HG02678 (cell line): Measurements from ENCODE around the gene MEAF6.
A peak's percentile ranks its signal among the peaks of the same experiment; 100 is the strongest.
"Not testable (repeated sequence)": the region's sequence is repeated elsewhere in the genome, so short reads cannot be mapped to it uniquely, and the experiment has no call there.

Experiments
- ATAC-seq: cut with Tn5 transposase; IDR thresholded peaks from one replicate; pipeline ENCODE4 v1.9.1; 2021; ENCODE audit warnings: mild to moderate bottlenecking, moderate library complexity; ENCODE audit not compliant: unreplicated experiment

The MEAF6 gene

DNA sequence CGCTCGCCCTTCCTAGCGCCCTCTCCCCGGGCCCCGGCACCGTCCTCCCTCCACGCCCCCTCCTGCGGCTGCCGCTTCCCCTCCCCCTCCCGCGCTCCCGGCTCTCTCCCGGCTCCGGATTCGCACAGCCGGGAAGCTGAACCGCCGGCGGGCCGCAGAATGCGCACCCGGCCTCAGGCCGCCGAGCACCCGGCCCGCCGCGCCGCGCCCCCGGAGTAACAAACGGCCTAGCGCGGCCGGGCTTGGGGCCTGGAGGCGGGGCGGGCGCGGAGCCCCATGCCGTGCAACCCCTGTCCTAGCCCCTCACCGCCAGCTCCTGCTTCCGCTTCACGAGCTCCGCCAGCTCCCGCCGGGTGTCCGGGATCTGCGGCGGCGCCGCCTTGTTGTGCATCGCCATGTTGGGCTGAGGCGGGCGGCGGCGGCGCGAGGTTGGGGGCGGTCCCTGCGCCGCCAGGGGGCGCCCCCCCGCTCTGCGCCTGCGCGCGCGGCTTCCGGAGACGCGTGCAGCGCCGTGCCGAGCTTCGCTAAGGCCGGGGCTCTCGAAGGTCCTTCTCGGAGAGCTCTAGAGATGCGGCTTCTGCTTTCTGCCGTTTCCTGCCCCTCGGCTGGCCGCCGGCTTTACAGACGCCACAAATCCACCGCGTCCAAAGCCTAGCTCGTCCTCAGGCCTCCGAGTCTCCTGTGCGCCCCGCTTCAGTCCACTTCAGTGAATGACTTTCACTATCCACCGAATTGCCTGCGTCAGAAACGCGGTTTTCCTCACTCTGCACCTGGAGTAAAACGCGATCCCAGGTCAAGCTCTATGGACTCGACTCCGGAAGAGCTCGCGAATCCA is at the start of gene MEAF6:
Gene MEAF6, minus strand, starts transcription at position 417 of the 835 bp plus-strand sequence. Its CDS starts 20 bp downstream, at position 397.
- ATAC-seq: peak; percentile 93

DNA sequence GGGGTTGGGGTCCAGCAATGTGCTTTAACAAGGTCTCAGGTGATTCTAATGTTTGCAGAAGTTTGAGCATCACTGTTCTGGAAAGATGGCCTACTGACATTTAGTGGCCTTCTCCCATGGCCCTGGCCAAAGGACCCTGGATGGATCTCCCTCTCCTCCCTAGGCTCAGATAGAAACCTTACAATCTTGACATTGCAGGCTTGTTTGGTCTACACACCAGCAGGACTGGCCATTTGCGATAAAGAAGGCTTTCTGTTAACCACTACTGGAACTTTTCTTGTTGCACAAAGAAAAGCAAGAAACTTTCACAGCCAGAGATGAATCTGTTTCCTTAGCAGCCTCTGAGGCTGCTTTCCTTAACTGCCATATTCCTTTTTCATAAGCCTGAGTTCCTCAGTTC is 48.4 kb upstream of the MEAF6 start:
- ATAC-seq: no peak

DNA sequence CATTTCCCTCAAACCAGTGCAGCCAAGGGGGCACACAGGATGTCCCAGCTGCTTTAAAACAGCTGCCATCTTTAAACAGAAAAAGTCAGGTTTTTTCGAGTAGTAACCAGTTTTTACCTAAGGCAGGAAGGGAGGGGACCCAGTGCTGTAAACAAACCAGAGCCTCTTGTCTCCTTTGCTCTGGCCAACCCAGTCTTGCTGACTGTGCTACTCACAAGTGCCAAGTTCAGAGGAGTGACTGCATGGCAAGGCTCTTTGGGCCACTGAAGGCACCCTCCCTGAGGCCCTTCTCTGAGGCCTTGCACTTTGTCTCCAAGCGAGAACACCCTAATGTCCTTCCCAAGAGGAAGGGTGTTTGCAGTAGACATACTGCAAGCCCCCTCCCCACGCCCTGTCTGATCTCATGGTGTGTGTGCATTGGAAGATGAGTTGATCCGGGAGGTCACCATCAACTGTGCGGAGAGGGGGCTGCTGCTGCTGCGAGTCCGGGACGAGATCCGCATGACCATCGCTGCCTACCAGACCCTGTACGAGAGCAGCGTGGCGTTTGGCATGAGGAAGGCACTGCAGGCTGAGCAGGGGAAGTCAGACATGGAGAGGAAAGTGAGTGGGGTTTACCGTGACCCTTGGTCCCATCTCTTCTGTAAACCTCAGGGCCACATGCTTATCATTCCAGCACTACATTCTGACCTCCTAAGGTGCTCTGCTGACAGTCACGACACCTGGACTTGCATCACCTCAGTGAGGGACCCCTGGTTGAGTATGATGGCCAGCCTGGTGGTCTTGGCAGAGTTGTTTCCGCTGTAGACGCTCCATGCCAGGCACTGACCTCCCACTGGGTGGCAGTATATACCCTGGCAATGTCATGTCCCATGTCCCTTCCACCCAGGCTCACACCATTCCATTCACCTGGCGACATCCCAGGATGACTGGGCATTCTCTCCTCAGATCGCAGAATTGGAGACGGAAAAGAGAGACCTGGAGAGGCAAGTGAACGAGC is 46.9 kb upstream of the MEAF6 start:
- ATAC-seq: no peak

- ATAC-seq: no peak
Measured at GRCh38 chr1:37560401-37561132, 46.0 kb upstream of the MEAF6 start.

DNA sequence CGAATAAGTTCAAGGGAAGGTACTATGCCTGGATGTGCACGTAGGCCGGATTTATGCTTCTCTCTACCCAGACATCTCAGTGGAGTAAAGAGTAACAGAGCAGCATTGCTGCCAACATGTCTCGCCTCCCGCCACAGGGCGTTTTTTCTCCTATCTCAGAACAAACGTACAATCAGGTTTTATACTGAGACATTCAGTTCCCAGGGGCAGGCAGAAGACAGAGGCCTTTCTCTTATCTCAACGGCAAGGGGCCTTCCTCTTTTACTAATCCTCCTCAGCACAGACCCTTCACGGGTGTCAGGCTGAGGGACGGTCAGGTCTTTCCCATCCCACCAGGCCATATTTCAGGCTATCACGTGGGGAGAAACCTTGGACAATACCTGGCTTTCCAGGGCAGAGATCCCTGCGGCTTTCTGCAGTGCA is 45.4 kb upstream of the MEAF6 start:
- ATAC-seq: not testable (repeated sequence)

GRCh38 chr1:37559080-37559479 is 44.5 kb upstream of the MEAF6 start:
- no peak for ATAC-seq

DNA sequence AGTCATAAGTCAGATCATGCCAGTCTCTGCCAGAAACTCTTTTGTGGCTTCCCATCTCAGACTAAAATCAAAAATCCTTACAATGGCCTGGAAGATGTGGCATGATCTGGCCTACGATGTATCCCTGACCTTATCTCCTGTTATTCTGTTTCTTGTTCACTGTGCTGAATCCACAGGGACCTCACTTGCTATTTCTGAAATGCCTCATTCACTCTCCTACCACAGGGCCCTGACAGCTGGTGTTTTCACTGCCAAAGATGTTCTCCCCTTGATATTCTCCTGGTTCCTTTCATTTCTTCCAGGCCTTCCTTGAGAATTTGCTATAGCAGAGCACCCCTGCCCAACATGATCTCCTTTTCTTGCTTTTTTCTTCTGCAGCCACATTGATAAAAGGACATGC is 43.8 kb upstream of the MEAF6 start:
- no peak for ATAC-seq

DNA sequence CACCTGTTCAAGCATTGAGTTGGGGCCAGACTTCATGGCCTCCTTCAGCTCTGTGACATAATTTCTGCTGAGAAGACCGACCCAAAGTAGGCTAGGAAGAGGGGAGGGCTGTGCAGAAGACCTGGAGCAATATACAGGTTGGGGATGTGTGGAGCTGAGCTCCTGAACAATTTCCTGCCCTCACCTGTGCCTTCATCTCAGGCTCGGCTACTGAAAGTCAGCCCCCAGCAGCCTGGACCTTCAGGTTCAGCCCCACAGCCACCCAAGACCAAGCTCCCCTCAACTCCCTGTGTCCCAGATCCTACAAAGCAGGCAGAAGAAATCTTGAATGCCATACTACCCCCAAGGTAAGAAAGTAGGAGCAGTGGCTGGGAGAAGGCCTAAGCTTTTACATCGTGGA is 42.8 kb upstream of the MEAF6 start:
- no peak for ATAC-seq

GRCh38 chr1:37556712-37557196 is 42.2 kb upstream of the MEAF6 start, which contains the start of gene DNALI1:
Gene DNALI1 (plus strand): TSS chr1:37556940. CDS start chr1:37556995, 55 bp downstream.
- ATAC-seq: no peak

GRCh38 chr1:37553927-37554808 is 39.6 kb upstream of the MEAF6 start, which contains the start of gene SNIP1:
Gene SNIP1 (minus strand): TSS chr1:37554293. CDS start chr1:37554229, 64 bp downstream.
- ATAC-seq: peak; percentile 91

DNA sequence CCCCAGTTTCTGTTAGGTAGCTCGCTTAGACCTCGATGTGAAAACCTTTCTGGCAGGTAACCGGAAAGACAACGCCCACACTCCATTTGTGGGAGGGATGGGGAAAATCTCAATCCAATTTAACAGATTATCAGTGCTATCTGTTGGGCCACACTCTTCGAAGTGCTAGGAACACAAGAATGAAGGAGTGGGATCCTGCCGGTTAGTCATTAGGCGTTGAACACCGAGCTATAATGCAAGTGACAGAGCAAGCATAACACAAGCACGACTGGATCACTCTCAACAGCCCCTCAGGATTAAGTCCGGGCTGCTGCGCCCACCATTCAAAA is 39.0 kb upstream of the MEAF6 start:
- ATAC-seq: no peak

GRCh38 chr1:37549341-37549740 is 34.8 kb upstream of the MEAF6 start:
- no peak for ATAC-seq

DNA sequence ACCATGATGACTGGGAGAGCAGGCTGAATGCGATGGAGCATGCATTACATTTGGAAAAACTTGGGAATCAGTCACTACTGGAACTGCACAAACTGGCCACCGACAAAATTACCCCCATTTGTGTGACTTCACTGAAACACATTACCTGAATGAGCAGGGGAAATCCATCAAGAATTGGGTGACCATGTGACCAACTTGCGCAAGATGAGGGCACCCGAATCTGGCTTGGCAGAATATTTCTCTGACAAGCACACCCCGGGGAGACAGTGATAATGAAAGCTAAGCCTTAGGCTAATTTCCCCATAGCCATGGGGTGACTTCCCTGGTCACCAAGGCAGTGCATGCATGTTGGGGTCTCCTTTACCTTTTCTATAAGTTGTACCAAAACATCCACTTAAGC is 30.5 kb upstream of the MEAF6 start:
- ATAC-seq: no peak

GRCh38 chr1:37544530-37544929 is 30.0 kb upstream of the MEAF6 start:
- no peak for ATAC-seq

DNA sequence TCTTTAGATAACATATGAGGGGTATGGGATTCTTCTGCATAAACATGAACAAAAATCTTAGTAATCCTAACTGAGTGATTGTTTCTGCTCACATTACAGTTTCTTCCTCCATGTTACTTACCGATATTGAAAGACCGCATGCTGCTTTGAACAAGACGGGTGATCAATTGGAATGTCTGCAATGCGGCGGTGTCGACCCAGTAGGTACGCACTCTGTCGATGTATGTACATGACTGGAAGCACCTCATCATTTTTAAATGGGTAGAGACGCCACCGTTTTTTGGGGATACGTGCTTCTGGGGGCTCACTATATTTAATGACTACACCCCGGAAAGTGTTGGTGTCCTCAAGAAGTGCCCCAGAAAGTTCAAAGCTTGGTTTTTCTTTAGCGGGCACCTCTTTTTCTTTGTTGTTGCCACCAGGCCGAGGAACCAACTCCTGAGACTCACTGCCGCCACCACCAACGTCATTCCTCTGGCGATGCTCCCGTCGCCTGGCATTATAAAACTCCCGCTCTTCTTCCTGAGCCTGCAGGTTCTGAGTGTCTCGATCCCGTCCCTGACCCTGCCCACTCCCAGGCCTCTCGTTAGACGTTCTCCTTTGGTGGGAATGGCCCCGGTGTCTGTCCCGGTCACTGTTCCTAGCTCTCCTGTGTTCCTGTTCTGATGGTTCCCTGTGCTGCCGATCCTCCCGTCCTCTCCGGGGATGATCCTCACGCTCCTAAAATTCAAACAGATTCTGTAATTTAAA is 25.6 kb upstream of the MEAF6 start:
- no peak for ATAC-seq

DNA sequence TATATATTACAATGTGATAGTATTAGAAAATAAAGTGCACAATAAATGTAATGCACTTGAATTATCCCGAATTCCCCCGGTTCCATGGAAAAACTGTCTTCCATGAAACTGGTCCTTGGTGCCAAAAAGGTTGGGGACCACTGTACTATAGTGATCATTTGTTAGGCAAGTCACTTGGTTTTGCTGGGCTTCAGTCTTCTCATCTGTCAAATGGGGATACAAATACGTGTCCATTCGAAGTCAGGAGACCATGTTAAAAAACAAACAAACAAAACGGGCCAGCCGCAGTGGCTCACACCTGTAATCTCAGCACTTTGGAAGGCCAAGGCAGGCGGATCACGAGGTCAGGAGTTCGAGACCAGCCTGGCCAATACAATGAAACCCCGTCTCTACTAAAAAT is 24.6 kb upstream of the MEAF6 start:
- not testable (repeated sequence) for ATAC-seq

GRCh38 chr1:37537378-37537777 is 22.8 kb upstream of the MEAF6 start:
- ATAC-seq: no peak

GRCh38 chr1:37533317-37534093 is 18.9 kb upstream of the MEAF6 start:
- ATAC-seq: no peak
